Transverse colon (tissue), 4 donors: Measurements from ENCODE around the gene RAB40B. TPM values are rescaled to one million over a fixed set of nuclear protein-coding genes. Genes with fewer than 3 reads are reported as not detected.

Experiments used
- DNase-seq: peaks from one replicate; pipeline ENCODE4 v3.0.0-alpha.2; 2019
- H3K27ac ChIP-seq, 4 donors: fragments of 200-600 bp; sonication (generic); 2 replicates each; pipeline ENCODE4 v1.5.1; 2016 to 2018; ENCODE audit warnings: inconsistent platforms in 4 of 4
- H3K27me3 ChIP-seq: fragments of 200-600 bp; sonication (generic); 2 replicates; pipeline ENCODE4 v1.5.1; 2017; ENCODE audit warnings: inconsistent platforms
- H3K36me3 ChIP-seq, 4 donors: fragments of 200-600 bp; sonication (generic); 2 replicates each; pipeline ENCODE4 v1.5.1; 2017 to 2019; ENCODE audit warnings: inconsistent platforms in 4 of 4
- H3K4me1 ChIP-seq, 4 donors: fragments of 200-600 bp; sonication (generic); 2 replicates each; pipeline ENCODE4 v1.5.1; 2017 to 2020; ENCODE audit warnings: inconsistent platforms in 4 of 4
- H3K4me3 ChIP-seq, 4 donors: fragments of 200-600 bp; sonication (generic); 1 replicate in 1 of 4; 2 replicates in 3 of 4; pipeline versions ENCODE4 v1.5.1 to v1.6.1; 2017 to 2019; ENCODE audit warnings: inconsistent platforms in 4 of 4
- H3K9me3 ChIP-seq, 2 donors: fragments of 200-600 bp; sonication (generic); 2 replicates each; pipeline ENCODE4 v1.5.1; 2017 to 2019; ENCODE audit warnings: inconsistent platforms in 2 of 2
- EP300 ChIP-seq: sonication (generic); formaldehyde crosslinking; IDR thresholded peaks from one replicate; pipeline ENCODE4 v1.6.1; 2017; ENCODE audit warnings: antibody characterized with exemption, low read depth
- POLR2A ChIP-seq: fragments of 450-650 bp; IDR thresholded peaks from one replicate; pipeline ENCODE4 v1.6.1; 2016; ENCODE audit warnings: antibody characterized with exemption, mild to moderate bottlenecking, moderate library complexity
- POLR2AphosphoS5 ChIP-seq, 3 donors: sonication (generic); formaldehyde crosslinking; IDR thresholded peaks; one replicate each; pipeline ENCODE4 v1.6.1; 2016; ENCODE audit warnings: antibody characterized with exemption in 3 of 3
- WGBS, 2 donors: methylation state at CpG; one replicate each; pipeline ENCODE4 v1.1.5; 2018; ENCODE audit warnings: low coverage in 1 of 2; 5-methylcytosine and 5-hydroxymethylcytosine counted together
- in situ Hi-C, 4 donors: fragments of 200-750 bp; cut with MboI; loops; one replicate each; pipeline versions ENCODE4 v1.15.0 to v1.15.1; 2017; ENCODE audit warnings: low sequenced_read_pairs in 3 of 4, low pct_ligation_motif_present in 1 of 4, low pct_unique_long_range_greater_than_20kb in 1 of 4
- intact Hi-C: fragments of 100-400 bp; cut with DNase I; formaldehyde crosslinking; loops from one replicate; pipeline ENCODE4 v1.15.1; 2023; ENCODE audit warnings: low total_unique reads
- total RNA-seq, 4 donors: library from RNA; depleted of rRNA; stranded (reverse); fragments of >200 nt; gene quantifications; one replicate each; pipeline ENCODE4 v1.1.0, GENCODE V29; 2016
- TF ChIP-seq, protein P1 (sequence below), 5 experiments: fragments of 200-600 bp in 3 of 5; fragments of 450-650 bp in 2 of 5; sonication (generic) in 3 of 5; IDR thresholded peaks; 1 replicate in 2 of 5; 2 replicates in 3 of 5; pipeline ENCODE4 v1.5.1; 2016 to 2017; ENCODE audit warnings: antibody characterized with exemption in 5 of 5, inconsistent platforms in 3 of 5, mild to moderate bottlenecking in 2 of 5, moderate library complexity in 1 of 5

RAB40B gene
- total RNA-seq, 4 donors from 2014 or later = 26.5 to 83.0 (median 59.6) TPM

DNA sequence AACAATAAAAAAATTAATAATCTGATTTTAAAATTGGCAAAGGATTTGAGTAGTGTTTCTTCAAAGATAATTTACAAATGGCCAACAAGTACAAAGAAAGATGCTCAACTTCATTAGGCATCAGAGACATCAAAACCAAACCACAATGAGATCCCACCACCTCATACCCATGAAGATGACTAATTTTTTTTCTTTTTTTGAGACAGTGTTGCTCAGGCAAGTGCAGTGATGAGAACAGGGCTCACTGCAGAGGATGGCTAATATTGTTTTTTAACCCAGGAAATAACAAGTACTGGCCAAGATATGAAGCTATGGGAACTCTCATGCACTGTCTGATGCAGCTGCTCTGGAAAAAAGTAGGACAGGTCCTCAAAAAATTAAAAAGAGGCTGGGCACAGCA, 65.2 kb downstream of the RAB40B start:
- Histone ChIP-seq H3K36me3 (peaks cover 0 to 14% (median 6%) of the 10 kb centered on the region in 4 donors), H3K27me3 (no peaks in the 10 kb centered on the region), H3K4me3 (no peak overlapping the region), H3K27ac (no peak overlapping the region), H3K4me1 (peaks cover 0 to 9% (median 3%) of the 10 kb centered on the region in 4 donors), H3K9me3 (no peaks in the 10 kb centered on the region)
- in situ Hi-C loops (no loop called here), intact Hi-C loops (no loop called here)
- TF ChIP-seq, protein P1, sequence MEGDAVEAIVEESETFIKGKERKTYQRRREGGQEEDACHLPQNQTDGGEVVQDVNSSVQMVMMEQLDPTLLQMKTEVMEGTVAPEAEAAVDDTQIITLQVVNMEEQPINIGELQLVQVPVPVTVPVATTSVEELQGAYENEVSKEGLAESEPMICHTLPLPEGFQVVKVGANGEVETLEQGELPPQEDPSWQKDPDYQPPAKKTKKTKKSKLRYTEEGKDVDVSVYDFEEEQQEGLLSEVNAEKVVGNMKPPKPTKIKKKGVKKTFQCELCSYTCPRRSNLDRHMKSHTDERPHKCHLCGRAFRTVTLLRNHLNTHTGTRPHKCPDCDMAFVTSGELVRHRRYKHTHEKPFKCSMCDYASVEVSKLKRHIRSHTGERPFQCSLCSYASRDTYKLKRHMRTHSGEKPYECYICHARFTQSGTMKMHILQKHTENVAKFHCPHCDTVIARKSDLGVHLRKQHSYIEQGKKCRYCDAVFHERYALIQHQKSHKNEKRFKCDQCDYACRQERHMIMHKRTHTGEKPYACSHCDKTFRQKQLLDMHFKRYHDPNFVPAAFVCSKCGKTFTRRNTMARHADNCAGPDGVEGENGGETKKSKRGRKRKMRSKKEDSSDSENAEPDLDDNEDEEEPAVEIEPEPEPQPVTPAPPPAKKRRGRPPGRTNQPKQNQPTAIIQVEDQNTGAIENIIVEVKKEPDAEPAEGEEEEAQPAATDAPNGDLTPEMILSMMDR (IDR thresholded peaks at IDR 0.05) = no peak
- TF ChIP-seq POLR2A = no peak
- TF ChIP-seq EP300 = no peak
- TF ChIP-seq POLR2AphosphoS5 (IDR thresholded peaks at IDR 0.05) = no peak
- no peak for DNase-seq

DNA sequence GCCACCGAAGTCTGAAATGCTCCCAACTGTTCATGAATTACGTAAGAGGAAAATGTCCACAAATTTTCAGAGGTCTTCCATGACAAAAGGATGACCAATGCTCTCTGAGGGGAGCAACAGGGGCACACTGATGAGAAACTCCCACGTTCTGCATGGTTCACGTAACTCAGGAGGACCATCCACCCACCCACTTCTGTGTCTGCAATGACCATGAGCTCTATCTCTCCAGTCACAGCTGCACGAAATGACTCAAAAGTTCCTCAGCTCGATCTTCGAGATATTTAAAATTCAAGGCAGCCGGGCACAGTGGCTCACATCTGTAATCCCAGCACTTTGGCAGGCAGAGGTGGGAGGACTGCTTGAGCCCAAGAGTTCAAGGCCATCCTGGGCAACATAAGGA, 66.0 kb downstream of the RAB40B start:
- in situ Hi-C loops = no loop called here
- Histone ChIP-seq H3K9me3 (no peaks in the 10 kb centered on the region), H3K27ac (no peak overlapping the region), H3K4me3 (no peak overlapping the region), H3K4me1 (peaks cover 0 to 9% (median 1%) of the 10 kb centered on the region in 4 donors), H3K36me3 (peaks cover 0 to 23% (median 7%) of the 10 kb centered on the region in 4 donors), H3K27me3 (no peaks in the 10 kb centered on the region)
- TF ChIP-seq EP300 (no peak), POLR2A (no peak), POLR2AphosphoS5 (IDR thresholded peaks at IDR 0.05) (no peak)
- TF ChIP-seq, protein P1 (IDR thresholded peaks at IDR 0.05) = no peak
- DNase-seq = no peak
- intact Hi-C loops = no loop called here
- WGBS, 2 donors = 88 to 100% methylated on average over 1 to 8 of the region's 8 CpGs

GRCh38 chr17:82631544-82631943, 67.0 kb downstream of the RAB40B start:
- TF ChIP-seq, protein P1 (IDR thresholded peaks at IDR 0.05) = no peak
- no peak for TF ChIP-seq POLR2A
- TF ChIP-seq POLR2AphosphoS5 (IDR thresholded peaks at IDR 0.05) = no peak
- no peak for TF ChIP-seq EP300
- in situ Hi-C loops (no loop called here), intact Hi-C loops (no loop called here)
- Histone ChIP-seq H3K36me3 (peaks cover 0 to 27% (median 7%) of the 10 kb centered on the region in 4 donors), H3K4me1 (peaks cover 0 to 3% (median 1%) of the 10 kb centered on the region in 4 donors), H3K27me3 (no peaks in the 10 kb centered on the region), H3K27ac (no peak overlapping the region), H3K4me3 (no peak overlapping the region), H3K9me3 (no peaks in the 10 kb centered on the region)
- 86 to 89% methylated on average over 5 to 6 of the region's 6 CpGs for WGBS, 2 donors
- no peak for DNase-seq

DNA sequence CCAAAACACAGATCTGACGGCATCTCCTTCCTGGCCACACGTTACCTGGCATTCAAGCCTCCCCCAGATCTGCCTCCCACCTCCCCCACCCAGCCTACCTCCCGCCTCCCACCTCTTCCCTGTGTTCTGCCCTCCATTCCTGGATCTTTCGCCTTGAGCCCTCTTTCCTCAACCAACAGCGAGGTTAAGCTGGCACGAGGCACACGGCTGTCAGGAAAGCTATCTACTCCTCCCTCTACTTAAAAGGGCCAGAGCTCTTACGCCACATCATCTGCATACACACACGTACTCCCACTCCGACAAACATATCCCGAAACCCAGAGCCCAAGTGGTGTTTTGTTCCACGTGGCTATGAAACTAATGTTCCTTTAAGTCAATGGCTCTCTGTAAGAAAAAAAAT, 68.3 kb downstream of the RAB40B start:
- in situ Hi-C loops (no loop called here), intact Hi-C loops (no loop called here)
- DNase-seq = no peak
- no peaks in the 10 kb centered on the region for H3K27me3 ChIP-seq
- peaks cover 0 to 34% (median 7%) of the 10 kb centered on the region in 4 donors for H3K36me3 ChIP-seq
- no peak for TF ChIP-seq EP300
- TF ChIP-seq POLR2AphosphoS5 (IDR thresholded peaks at IDR 0.05) = no peak
- TF ChIP-seq, protein P1 (IDR thresholded peaks at IDR 0.05) = no peak
- TF ChIP-seq POLR2A = no peak
- H3K4me1 ChIP-seq = no peaks in the 10 kb centered on the region
- 88 to 93% methylated on average over 11 to 12 of the region's 12 CpGs for WGBS, 2 donors
- no peaks in the 10 kb centered on the region for H3K9me3 ChIP-seq
- H3K4me3 ChIP-seq = no peak overlapping the region
- H3K27ac ChIP-seq = no peak overlapping the region
